ENCODE results near the gene TRIM7. TPM values are rescaled to one million over a fixed set of nuclear protein-coding genes. Genes with fewer than 3 reads are reported as not detected.

Gene TRIM7
- total RNA-seq, 1 experiment from 2014 or later: 30.2 TPM

DNA sequence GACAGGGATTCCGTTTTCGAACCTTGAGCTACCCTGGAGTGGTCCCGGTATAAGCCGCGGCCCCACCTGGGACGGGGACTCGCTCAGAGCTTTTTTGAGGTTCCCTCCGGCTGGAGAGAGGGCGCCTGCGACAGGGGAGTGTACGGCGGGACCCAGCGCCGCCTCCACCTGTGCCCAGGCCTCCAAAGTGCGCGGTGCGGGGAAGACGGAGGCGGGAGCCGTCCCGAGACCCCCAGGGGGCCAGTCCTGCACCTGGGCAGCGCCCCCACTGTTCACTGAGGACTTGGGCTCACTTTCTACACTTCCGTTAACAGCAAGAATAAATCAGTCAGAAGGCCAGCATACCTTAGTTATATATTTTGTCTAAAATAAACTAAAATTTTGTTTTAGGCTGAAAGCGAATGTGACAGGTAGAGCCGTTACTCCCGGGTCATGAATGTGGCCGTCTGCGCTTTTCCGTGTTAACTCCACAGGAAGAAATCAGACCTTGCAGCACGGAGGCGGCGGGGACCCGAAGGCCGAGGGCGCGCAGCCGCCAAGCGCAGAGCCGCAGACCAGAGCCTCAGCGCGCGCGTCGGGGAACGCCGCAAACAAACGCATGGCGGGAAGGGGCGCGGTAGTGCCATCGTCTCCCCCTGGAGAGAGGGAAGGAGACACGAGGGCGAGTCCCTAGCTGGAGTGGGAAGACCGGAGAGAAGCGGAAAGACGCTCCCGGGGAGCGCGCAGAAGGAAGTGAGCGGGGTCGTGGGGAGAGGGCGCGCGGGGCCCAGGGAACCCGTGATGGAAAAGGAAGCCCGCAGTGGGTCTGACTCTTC, 14.1 kb downstream of the TRIM7 start:
- DNase-seq (ENCODE audit: low read depth, low spot score): no peak

More for the DNA sequence above, 14.1 kb downstream of the TRIM7 start:
- no peak overlapping the region for H2AFZ ChIP-seq (ENCODE audit: low read depth, low read length, poor library complexity, severe bottlenecking)
- H3K27me3 ChIP-seq (ENCODE audit: insufficient read depth, low read length): no peaks in the 10 kb centered on the region
- peak overlapping the region; percentile 76 for H3K27ac ChIP-seq (ENCODE audit: low read depth, low read length)
- no peaks in the 10 kb centered on the region for H3K9me2 ChIP-seq (ENCODE audit: insufficient read depth)
- H3K79me2 ChIP-seq (ENCODE audit: insufficient read depth, low read length): 0 out of 2 replicates have a peak, but pooled peaks cover 6% of the 10 kb centered on the region
- no peak for ATAC-seq
- TF ChIP-seq, protein P1, sequence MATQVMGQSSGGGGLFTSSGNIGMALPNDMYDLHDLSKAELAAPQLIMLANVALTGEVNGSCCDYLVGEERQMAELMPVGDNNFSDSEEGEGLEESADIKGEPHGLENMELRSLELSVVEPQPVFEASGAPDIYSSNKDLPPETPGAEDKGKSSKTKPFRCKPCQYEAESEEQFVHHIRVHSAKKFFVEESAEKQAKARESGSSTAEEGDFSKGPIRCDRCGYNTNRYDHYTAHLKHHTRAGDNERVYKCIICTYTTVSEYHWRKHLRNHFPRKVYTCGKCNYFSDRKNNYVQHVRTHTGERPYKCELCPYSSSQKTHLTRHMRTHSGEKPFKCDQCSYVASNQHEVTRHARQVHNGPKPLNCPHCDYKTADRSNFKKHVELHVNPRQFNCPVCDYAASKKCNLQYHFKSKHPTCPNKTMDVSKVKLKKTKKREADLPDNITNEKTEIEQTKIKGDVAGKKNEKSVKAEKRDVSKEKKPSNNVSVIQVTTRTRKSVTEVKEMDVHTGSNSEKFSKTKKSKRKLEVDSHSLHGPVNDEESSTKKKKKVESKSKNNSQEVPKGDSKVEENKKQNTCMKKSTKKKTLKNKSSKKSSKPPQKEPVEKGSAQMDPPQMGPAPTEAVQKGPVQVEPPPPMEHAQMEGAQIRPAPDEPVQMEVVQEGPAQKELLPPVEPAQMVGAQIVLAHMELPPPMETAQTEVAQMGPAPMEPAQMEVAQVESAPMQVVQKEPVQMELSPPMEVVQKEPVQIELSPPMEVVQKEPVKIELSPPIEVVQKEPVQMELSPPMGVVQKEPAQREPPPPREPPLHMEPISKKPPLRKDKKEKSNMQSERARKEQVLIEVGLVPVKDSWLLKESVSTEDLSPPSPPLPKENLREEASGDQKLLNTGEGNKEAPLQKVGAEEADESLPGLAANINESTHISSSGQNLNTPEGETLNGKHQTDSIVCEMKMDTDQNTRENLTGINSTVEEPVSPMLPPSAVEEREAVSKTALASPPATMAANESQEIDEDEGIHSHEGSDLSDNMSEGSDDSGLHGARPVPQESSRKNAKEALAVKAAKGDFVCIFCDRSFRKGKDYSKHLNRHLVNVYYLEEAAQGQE (IDR thresholded peaks at IDR 0.05; ENCODE audit: low read depth): no peak
- TF ChIP-seq POLR2A (IDR thresholded peaks at IDR 0.05; ENCODE audit: borderline replicate concordance, extremely low read depth, insufficient read depth, insufficient read length) (no peak), RAD21 (IDR thresholded peaks at IDR 0.05; ENCODE audit: low read depth) (no peak), SP1 (IDR thresholded peaks at IDR 0.05; ENCODE audit: low read depth) (no peak), ELF1 (IDR thresholded peaks at IDR 0.05; ENCODE audit: borderline replicate concordance, low read depth) (no peak), EZH2 (IDR thresholded peaks at IDR 0.05) (no peak), SRF (IDR thresholded peaks at IDR 0.05; ENCODE audit: low read depth) (no peak), POLR2AphosphoS5 (IDR thresholded peaks at IDR 0.05; ENCODE audit: low read depth, low read length) (no peak)
- ChIA-PET RAD21 (ENCODE audit: low non-redundant PET in 1 of 2, low total read pairs in 2 of 2, uncharacterized antibody in 2 of 2, unreplicated experiment in 2 of 2) (no interaction called here), POLR2A (interaction anchor here (1.0 to 2.4 kb wide), 7 partner anchors 12 to 53 kb away, joined by 3 to 41 read pairs (median 4); partner anchors contain the start of genes RACK1, TRIM41 and TRIM7), CTCF (interaction anchor here (0.6 to 1.6 kb wide), 6 partner anchors 13 to 331 kb away, joined by 3 to 6 read pairs (median 4); no protein-coding TSS in a partner anchor)
- H3K4me1 ChIP-seq (ENCODE audit: control insufficient read depth in 1 of 2, insufficient read depth in 2 of 2, low read length in 2 of 2): peaks cover 21 to 54% of the 10 kb centered on the region in 2 experiments
- H3K4me3 ChIP-seq (replicated peaks in 1 of 2; ENCODE audit: low read depth in 1 of 2, low read length in 2 of 2): peak overlapping the region; percentile 15 to 92; a peak in 3 of 4 replicates
- 0 out of 2 replicates have a peak overlapping the region, but pooled peaks have one; percentile 36 for H3K9ac ChIP-seq (ENCODE audit: low read length)
- intact Hi-C loops (cut with micrococcal nuclease): loop anchor here (1.0 kb wide), 1 partner anchor 14 kb away; the partner anchor contains the start of gene TRIM7
- H4K20me1 ChIP-seq (ENCODE audit: insufficient read depth): no peaks in the 10 kb centered on the region
- no TSS peak for BruUV-seq (replicated peaks)
- H3K36me3 ChIP-seq (ENCODE audit: control insufficient read depth in 1 of 2, insufficient read depth in 2 of 2, low read length in 2 of 2): no peaks in the 10 kb centered on the region
- H3K4me2 ChIP-seq (ENCODE audit: low read length): peak overlapping the region; percentile 96
- no peaks in the 10 kb centered on the region for H3K9me3 ChIP-seq (ENCODE audit: control insufficient read depth in 1 of 2, insufficient read depth in 1 of 2, low read depth in 1 of 2, low read length in 2 of 2)

All from HCT116 (cell line).